Activated T-cell treated with anti-CD3 and anti-CD28 coated beads for 4 hours (primary cell): Measurements from ENCODE around the gene TMEM98.
A peak's percentile ranks its signal among the peaks of the same experiment; 100 is the strongest.
"Not testable (repeated sequence)": the region's sequence is repeated elsewhere in the genome, so short reads cannot be mapped to it uniquely, and the experiment has no call there.

Source experiments
- DNase-seq: peaks from one replicate; pipeline ENCODE4 v3.0.0-alpha.2; 2020

Gene TMEM98, protein sequence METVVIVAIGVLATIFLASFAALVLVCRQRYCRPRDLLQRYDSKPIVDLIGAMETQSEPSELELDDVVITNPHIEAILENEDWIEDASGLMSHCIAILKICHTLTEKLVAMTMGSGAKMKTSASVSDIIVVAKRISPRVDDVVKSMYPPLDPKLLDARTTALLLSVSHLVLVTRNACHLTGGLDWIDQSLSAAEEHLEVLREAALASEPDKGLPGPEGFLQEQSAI

DNA sequence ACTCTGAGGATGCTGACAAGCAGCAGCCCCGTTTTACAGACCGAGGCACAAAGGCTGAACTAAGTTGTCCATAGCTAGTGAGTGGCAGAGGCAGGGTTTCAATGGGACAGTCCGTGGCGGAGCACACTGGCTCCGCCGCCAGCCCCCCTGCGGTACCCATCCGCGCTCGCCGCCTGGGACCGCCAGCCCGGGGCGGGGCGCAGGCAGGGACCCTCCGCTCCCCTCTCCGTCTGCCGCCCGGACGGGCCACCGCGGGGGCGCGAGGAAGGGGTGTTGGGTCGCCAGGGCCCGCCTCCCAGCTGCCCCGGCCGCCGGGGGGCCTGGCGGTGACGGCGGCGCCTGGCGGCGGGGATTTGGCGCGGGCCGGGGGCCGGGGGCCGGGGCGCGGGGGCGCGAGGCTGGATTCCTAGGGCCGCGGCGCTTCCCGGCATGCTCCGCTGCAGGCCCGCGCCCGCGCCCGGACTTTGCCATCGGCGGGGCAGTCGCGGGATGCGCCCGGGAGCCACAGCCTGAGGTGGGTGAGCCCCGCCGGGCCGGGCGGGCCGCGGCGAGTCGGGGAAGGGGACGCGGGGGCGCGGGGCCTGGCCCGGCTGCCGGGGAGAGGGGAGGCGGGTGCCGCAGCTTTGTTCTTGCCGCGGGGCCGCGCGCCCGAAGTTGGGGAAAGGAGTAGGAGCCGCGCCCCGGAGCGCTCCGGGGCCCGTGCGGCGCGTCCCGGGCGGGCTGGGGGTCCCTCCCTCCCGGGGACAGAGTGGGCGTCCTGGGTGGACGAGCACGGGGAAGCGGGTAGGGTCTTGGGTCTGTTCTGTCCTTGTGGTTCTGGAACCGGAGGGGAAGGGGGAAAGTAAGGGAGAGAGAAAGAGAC is at the start of gene TMEM98:
TMEM98 (plus strand) TSS at position 430 of the 862 bp plus-strand sequence. CDS start 3,376 bp downstream, outside the sequence.
- no peak for DNase-seq

GRCh38 chr17:32878211-32878610 is 49.7 kb upstream of the TMEM98 start:
- DNase-seq, result no peak

DNA sequence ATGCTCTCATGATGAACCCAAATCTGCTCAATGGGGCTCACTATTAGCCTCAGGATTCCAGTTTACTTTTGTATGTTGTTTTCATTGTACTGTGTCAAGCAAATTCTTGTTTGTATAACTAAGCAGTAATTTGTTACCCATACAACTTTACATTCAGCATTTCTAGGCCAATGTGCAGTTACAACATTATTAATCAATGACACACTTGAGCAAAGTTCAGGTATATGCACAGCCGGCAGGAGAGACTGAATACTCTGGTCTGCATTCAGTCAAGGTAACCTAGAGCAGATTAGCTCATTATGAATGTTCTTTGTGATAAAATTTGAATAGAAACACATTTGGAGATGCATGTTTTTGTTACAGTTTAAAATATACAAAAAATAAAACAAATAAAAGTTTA is 48.8 kb upstream of the TMEM98 start:
- no peak for DNase-seq

GRCh38 chr17:32880671-32881453 is 47.1 kb upstream of the TMEM98 start:
- DNase-seq, result no peak

DNA sequence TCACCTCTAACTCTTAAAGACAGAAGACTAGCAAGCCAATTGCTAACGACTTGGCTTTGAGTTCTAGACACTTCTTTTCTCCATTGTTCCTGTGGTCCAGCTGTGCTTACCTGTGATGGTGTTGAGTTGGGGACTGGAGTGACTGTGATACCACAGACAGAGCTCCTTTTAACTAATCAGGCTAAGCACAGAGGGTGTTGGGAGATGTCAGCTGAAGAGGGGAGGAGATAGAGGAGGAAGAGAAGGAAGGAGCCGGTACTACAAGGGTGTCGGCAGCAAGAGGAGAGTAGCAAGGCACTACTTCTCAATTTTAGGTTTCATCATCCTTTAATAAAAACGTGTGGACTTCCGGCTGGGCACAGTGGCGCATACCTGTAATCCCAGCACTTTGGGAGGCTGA is 45.9 kb upstream of the TMEM98 start:
- DNase-seq, result no peak

- DNase-seq, result no peak
These were observed 45.2 kb upstream of the TMEM98 start for GRCh38 chr17:32882734-32883133.

GRCh38 chr17:32886951-32887350 is 41.0 kb upstream of the TMEM98 start:
- not testable (repeated sequence) for DNase-seq

GRCh38 chr17:32887410-32887809 is 40.5 kb upstream of the TMEM98 start:
- not testable (repeated sequence) for DNase-seq

GRCh38 chr17:32894245-32894644 is 33.7 kb upstream of the TMEM98 start:
- no peak for DNase-seq

- DNase-seq, result no peak
These were observed 31.2 kb upstream of the TMEM98 start for GRCh38 chr17:32896647-32897258.

GRCh38 chr17:32899236-32900013 is 28.5 kb upstream of the TMEM98 start:
- DNase-seq, result no peak

DNA sequence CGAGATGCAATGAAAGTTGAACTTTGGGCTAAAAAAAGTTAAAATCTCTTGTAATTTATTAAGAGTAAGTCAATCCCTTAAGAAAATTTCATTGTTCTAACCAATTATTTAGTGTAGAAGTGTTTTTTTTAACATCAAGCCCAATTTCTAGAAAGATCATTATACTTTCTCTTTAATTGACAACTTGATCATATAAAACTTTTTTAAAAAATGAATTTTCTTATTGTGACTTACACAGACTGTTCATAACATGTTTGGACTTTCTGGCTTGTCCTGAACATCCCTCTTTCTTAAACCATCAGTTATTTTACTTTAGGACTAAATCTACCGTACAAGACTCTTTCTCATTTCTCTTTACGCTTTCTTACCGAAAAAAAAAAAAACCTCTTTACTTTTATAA is 26.2 kb upstream of the TMEM98 start:
- no peak for DNase-seq

DNA sequence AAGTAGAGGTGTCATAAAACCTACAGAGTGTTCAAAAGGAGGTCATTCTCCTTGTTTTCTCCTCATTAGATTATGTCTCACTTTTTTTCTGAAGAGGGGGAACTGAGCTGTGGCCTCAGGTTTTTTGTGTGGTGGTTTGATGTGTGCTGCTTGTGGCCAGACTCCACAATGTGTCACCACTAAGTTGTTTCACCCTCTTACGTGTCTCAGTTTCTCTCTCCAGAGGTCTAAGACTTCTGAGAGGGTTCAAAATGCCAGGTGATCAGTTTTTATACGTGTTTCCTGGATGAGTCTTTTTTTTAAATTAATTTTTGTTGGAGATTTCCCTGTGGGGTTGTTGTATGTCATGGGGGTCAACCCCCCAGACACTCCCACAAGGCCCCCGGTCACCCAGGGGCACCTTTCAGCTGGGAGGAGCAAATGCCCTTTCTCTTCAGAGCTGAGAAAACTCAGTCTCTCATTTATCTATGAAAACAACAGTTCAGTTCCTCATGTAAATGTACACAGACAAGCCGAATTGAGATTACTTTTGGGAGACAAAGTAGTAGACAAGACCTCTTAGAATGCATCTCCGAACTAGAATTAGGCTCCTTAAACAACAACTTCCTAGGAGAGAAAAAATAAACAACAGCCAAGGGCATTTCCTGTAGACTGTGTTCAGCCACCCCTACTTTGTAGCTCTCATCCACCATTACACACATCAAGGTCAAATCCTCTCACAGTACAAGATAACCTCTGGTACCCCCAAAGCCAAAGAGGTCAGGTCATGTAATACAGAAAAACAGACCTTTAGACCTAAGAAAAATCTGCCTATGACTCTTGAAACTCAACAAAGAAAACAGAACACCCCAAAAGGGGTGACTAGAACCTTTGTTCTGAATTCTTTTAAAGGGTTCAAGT is 23.9 kb upstream of the TMEM98 start:
- DNase-seq, result no peak

GRCh38 chr17:32904891-32905290 is 23.1 kb upstream of the TMEM98 start:
- no peak for DNase-seq

- DNase-seq, result no peak
These were observed 20.4 kb upstream of the TMEM98 start for GRCh38 chr17:32907583-32907982.

DNA sequence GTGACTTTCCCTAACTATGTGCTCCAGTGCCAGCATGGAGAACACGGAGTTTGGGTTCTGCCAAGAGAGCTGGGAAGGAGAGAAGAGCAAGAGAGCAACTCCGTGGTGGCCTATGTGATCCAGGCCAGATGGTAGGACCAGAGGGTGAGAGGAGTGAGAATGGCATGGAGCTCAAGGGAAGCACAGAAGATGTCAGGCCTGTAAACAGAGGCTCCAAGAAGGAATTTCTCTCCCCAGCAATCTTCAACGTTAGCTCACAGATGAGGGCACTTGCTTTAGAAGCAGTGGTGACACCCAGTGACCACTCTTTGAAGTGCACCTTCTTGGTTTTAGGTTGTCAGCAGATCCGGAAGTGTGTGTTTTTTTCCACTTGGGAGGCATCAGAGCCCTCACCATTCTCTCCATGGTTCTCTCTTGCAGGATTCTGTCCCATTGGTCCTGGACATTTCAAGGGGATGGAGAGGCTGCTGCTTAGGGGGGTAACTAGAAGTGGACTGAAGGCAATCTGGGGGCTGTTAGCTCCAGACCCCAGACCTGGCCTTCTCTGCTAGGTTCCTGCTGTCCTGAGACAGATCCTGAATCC is 18.1 kb upstream of the TMEM98 start:
- DNase-seq, result peak; percentile 11

GRCh38 chr17:32910769-32911168 is 17.2 kb upstream of the TMEM98 start:
- DNase-seq, result no peak

DNA sequence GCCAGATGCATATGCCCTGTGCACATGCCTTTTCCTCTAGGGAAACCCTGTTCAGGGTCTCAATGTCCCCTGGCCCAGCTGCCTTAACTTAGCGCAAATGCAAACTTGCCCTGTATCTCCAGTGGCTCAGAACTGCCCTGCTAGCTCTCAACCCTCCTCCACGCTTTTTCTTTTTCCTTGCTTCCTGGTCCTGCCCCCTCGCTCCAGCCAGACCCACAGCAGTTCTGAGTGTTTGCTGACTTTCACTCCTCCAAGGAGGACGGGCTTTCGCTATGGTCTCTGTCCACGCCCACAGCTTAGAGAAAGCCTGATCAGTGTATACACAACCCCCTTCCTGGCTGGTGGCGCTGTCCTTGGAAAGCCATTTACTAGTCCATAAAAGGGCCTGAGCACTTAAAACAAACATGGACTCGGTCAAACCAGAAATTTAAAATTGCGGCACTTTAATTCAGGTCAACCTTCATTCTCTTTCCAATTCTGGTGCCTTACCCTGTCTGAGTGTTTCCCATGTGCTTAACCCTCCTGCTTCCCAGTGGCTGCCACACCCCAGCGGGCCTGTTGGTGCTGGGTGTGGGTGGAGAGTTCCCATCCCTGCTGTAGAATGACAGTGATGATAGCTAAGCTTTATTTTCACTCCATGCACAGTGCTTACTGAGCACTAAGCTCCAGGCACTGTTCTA is 15.6 kb upstream of the TMEM98 start:
- DNase-seq, result no peak

- no peak for DNase-seq
These were observed 14.4 kb upstream of the TMEM98 start for GRCh38 chr17:32913593-32913992.

- DNase-seq, result no peak
These were observed 13.8 kb upstream of the TMEM98 start for GRCh38 chr17:32914181-32914580.
